Measurements from ENCODE around the gene FMOD.

- no peak for TF ChIP-seq POLR2AphosphoS5 (IDR thresholded peaks at IDR 0.05; ENCODE audit: low read depth, low read length)
- no peak for TF ChIP-seq TAF1 (IDR thresholded peaks at IDR 0.05; ENCODE audit: borderline replicate concordance, insufficient read depth, low read length)
- no peak for TF ChIP-seq SIN3A (IDR thresholded peaks at IDR 0.05; ENCODE audit: borderline replicate concordance, insufficient read depth, low read length)
- no peak for TF ChIP-seq REST (IDR thresholded peaks at IDR 0.05; ENCODE audit: insufficient read depth in 1 of 2, low read depth in 2 of 2, low read length in 2 of 2)
Observed at GRCh38 chr1:203328714-203329122, 22.2 kb downstream of the FMOD start.
